Measurements from ENCODE around the gene VGLL2. TPM values are rescaled to one million over a fixed set of nuclear protein-coding genes. Genes with fewer than 3 reads are reported as not detected.

VGLL2 gene
- total RNA-seq, 1 experiment from 2014 or later = not detected

- no peak for DNase-seq (ENCODE audit: low spot score)
Observed at GRCh38 chr6:117268924-117269323, 3.6 kb downstream of the VGLL2 start.

GRCh38 chr6:117269638-117270054, 4.3 kb downstream of the VGLL2 start:
- DNase-seq (ENCODE audit: low spot score) = no peak

GRCh38 chr6:117270055-117270842, 4.9 kb downstream of the VGLL2 start:
- DNase-seq (ENCODE audit: low spot score) = no peak

DNA sequence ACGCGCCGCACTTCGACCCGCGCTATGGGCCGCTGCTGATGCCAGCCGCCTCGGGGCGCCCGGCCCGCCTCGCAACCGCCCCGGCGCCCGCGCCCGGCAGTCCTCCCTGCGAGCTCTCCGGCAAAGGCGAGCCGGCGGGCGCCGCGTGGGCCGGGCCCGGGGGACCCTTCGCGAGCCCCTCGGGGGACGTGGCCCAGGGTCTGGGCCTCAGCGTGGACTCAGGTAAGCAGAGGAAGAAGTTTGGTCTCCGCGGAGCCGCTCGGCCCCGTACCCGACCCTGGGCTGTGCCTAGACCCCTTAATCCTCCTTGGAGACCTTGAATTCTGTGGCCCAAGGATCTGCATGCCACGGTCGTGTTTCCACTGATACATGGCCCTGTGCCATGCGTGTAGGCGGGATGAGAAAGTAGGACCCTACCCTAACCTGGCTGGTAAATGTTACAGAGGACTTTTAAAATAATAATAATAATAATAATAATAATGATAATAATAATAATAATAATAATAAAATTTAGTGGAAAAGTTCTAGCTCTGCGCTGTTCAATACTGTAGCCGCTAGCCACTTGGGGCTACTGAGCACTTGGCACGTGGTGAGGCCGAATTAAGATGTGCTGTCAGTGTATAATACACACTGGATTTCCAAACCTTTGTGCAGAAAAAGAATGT, 5.6 kb downstream of the VGLL2 start:
- no peak for DNase-seq (ENCODE audit: low spot score)

- DNase-seq (ENCODE audit: low spot score) = peak; percentile 39
Observed at GRCh38 chr6:117272032-117272866, 6.9 kb downstream of the VGLL2 start.

GRCh38 chr6:117272891-117273290, 7.5 kb downstream of the VGLL2 start:
- DNase-seq (ENCODE audit: low spot score) = no peak

GRCh38 chr6:117275205-117275604, 9.8 kb downstream of the VGLL2 start:
- DNase-seq (ENCODE audit: low spot score) = no peak

- DNase-seq (ENCODE audit: low spot score) = no peak
Observed at GRCh38 chr6:117275711-117276110, 10.4 kb downstream of the VGLL2 start.

DNA sequence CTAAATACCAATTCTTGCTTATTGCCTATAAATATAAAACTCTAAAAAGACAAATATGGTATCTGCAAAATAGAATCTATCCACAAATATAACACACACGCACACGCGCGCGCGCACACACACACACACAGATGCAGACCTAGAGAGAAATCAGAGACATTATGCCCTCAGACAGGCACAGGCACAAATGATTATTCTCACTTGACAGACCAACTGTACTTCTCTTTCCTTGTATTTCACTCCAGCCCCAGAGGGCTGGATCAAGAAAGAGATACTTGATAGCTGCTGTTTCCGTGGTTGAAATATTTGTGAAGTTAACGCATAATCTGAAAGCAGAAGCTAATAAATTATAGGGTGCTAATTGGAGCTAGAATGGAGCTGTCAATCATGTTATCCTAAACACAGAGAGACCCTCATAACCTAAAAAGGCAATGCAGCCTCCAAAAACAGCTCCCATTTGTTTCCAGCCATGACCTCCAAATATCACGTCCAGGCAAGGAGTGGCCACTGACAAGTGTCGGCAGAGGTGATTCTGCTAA, 11.5 kb downstream of the VGLL2 start:
- DNase-seq (ENCODE audit: low spot score) = no peak

- no peak for DNase-seq (ENCODE audit: low spot score)
Observed at GRCh38 chr6:117280922-117281321, 15.6 kb downstream of the VGLL2 start.

DNA sequence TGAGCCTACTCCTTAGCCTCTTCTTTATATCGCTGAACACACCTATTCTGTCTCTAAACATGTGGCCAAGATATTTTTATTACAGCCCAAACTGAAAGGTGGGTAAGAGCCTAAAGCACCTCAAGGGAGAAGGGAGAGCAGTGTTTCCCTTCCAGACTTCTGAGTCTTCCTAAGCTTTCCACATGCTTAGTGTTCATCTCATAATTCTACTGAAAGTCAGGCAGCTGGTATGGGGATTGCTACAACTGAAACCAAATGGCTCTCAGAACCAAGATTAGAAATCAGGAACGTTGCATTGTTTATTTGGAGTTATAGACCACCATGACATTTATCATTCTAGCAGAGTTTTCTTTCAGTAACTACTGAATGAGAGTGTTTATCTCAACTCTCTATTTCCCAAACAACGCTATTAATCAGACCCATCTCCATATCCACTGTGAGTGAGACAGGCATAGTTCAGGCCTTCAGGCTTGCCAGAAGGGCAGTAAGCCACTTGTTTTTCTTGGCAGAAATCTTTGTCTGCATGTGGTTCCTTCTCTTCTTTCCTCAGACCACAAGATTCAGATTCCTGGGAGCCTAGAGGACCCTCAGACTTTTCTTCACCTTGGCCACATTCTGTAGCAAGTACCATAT, 22.8 kb downstream of the VGLL2 start:
- no peak for DNase-seq (ENCODE audit: low spot score)

DNA sequence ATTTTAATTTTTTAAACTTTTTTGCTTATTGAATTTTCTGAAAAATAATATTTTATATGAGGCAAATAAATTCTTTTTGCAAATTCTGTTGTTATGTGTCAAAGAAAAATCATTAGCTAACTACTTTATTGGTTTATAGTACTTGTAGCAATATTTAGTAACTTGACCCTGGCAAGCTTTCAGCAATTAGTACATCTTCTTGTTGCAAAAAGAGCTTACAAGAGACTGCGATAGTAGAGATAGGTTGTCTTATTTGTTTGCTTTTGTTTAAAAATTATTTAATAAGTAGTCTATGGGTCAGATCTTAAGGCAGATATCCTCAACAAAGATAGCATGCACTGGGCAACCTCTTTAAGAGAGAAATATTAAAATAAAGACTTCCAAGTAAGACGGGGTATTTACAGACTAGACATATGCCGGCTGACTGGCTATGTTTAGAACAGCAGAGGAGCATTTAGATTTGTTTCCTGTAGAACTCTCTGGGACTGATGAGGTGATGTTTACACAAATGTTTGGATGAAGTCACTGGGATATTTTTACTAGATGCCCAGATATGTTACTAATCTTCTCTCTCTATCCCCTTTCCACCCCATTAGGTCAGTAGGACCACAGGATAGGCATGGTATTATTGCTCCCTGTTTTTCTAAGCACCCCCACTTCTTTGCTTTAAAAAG, 25.0 kb downstream of the VGLL2 start:
- no peak for DNase-seq (ENCODE audit: low spot score)

GRCh38 chr6:117298941-117299340, 33.6 kb downstream of the VGLL2 start:
- peak; percentile 27 for DNase-seq (ENCODE audit: low spot score)

GRCh38 chr6:117303323-117303722, 38.0 kb downstream of the VGLL2 start:
- no peak for DNase-seq (ENCODE audit: low spot score)

GRCh38 chr6:117304446-117304845, 39.1 kb downstream of the VGLL2 start:
- no peak for DNase-seq (ENCODE audit: low spot score)

GRCh38 chr6:117306227-117306790, 41.0 kb downstream of the VGLL2 start:
- DNase-seq (ENCODE audit: low spot score) = no peak

DNA sequence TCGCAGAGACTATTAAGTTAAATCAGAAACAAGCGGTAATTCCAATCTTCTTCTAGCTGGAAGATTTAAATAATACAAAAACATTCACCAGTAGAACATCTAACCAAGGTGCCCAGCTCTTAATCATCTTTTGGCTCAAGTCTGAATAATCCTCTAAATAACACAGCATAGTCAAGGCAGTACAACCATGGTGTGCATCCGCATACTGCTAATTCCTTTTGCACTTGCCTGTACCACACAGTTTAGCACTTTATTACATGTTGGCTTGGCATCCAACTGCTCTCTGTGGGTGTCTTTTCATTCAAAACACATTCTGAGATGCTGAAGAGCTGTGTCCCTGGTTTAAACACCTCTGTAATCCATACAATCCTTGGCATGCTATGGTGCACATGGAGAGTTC, 42.3 kb downstream of the VGLL2 start:
- DNase-seq (ENCODE audit: low spot score) = no peak

DNA sequence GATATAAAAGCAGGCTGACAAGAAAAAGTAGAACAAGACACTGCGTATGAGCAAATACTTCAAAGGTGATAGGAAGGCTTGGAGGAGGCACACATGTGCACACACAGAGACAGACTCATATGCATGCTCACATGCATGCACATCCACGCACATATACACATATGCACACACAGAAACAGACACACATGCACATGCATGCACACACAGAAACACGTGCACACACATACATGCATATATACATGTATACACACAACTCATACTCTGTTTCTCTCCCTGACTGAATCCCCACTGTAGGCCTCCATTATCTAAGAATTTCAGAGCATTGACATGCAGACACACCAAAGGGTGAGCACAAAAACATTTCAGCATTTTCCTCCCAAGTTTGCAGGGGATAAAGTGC, 43.7 kb downstream of the VGLL2 start:
- DNase-seq (ENCODE audit: low spot score) = no peak

- DNase-seq (ENCODE audit: low spot score) = no peak
Observed at GRCh38 chr6:117309611-117310010, 44.3 kb downstream of the VGLL2 start.

- DNase-seq (ENCODE audit: low spot score) = no peak
Observed at GRCh38 chr6:117311310-117311709, 46.0 kb downstream of the VGLL2 start.

- no peak for DNase-seq (ENCODE audit: low spot score)
Observed at GRCh38 chr6:117311726-117312125, 46.4 kb downstream of the VGLL2 start.
